Parathyroid adenoma (tissue), 2 donors: ENCODE measurements around the gene LIPC.

Experiments used
- H2AFZ ChIP-seq: fragments of 300-600 bp; sonication (generic); one replicate; pipeline ENCODE4 v1.7.0; 2017; ENCODE audit warnings: antibody characterized with exemption, mild to moderate bottlenecking
- H3K27ac ChIP-seq: fragments of 300-600 bp; sonication (generic); one replicate; pipeline ENCODE4 v1.7.0; 2017
- H3K27me3 ChIP-seq: fragments of 300-600 bp; sonication (generic); one replicate; pipeline ENCODE4 v1.7.0; 2017; ENCODE audit warnings: low read length; ENCODE audit not compliant: control insufficient read depth, insufficient read depth
- H3K36me3 ChIP-seq: fragments of 300-600 bp; sonication (generic); one replicate; pipeline ENCODE4 v1.7.0; 2017; ENCODE audit warnings: low read length; ENCODE audit not compliant: control insufficient read depth, insufficient read depth
- H3K4me1 ChIP-seq: fragments of 300-600 bp; sonication (generic); one replicate; pipeline ENCODE4 v1.7.0; 2017; ENCODE audit warnings: control low read depth
- H3K4me2 ChIP-seq: fragments of 300-600 bp; sonication (generic); one replicate; pipeline ENCODE4 v1.7.0; 2017; ENCODE audit warnings: low read length
- H3K4me3 ChIP-seq: fragments of 300-600 bp; sonication (generic); one replicate; pipeline ENCODE4 v1.7.0; 2017; ENCODE audit warnings: low read depth, low read length
- H3K79me2 ChIP-seq: fragments of 300-600 bp; sonication (generic); one replicate; pipeline ENCODE4 v1.7.0; 2017; ENCODE audit warnings: control low read depth
- H3K9ac ChIP-seq: fragments of 300-600 bp; sonication (generic); one replicate; pipeline ENCODE4 v1.7.0; 2017; ENCODE audit warnings: mild to moderate bottlenecking
- H3K9me3 ChIP-seq: fragments of 300-600 bp; sonication (generic); one replicate; pipeline ENCODE4 v1.7.0; 2017; ENCODE audit warnings: low read length; ENCODE audit not compliant: control insufficient read depth
- TF ChIP-seq, protein P1 (sequence below): fragments of 300-600 bp; sonication (generic); IDR thresholded peaks from one replicate; pipeline ENCODE4 v1.7.0; 2017; ENCODE audit warnings: antibody characterized with exemption, mild to moderate bottlenecking
- donor health status: primary hyperparathyroidism.

LIPC gene

DNA sequence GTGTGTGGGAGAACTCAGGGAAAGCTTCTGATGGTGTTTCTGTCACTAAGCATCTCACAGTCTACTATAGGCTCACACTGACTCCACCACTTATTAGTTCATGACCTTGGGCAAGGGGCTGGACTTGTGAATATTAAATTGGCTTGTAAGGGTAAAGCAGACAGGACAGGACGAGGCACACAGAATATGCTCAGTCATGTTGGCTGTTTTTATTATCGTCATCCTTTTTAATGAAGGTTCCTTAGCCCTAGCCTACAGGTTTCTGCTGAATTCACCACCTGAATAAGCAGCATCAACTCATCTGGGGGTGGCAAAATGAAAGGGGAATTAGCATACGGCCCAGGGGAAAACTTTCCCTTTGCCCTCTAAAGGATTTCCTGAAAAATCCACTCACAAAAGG is 39.6 kb upstream of the LIPC start:
- H3K27ac ChIP-seq = no peak overlapping the region
- H3K4me1 ChIP-seq = no peaks in the 10 kb centered on the region
- H3K4me3 ChIP-seq = no peak overlapping the region
- no peak overlapping the region for H2AFZ ChIP-seq
- TF ChIP-seq, protein P1, sequence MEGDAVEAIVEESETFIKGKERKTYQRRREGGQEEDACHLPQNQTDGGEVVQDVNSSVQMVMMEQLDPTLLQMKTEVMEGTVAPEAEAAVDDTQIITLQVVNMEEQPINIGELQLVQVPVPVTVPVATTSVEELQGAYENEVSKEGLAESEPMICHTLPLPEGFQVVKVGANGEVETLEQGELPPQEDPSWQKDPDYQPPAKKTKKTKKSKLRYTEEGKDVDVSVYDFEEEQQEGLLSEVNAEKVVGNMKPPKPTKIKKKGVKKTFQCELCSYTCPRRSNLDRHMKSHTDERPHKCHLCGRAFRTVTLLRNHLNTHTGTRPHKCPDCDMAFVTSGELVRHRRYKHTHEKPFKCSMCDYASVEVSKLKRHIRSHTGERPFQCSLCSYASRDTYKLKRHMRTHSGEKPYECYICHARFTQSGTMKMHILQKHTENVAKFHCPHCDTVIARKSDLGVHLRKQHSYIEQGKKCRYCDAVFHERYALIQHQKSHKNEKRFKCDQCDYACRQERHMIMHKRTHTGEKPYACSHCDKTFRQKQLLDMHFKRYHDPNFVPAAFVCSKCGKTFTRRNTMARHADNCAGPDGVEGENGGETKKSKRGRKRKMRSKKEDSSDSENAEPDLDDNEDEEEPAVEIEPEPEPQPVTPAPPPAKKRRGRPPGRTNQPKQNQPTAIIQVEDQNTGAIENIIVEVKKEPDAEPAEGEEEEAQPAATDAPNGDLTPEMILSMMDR = no peak
- no peak overlapping the region for H3K4me2 ChIP-seq
- no peaks in the 10 kb centered on the region for H3K79me2 ChIP-seq
- no peaks in the 10 kb centered on the region for H3K9me3 ChIP-seq
- no peaks in the 10 kb centered on the region for H3K27me3 ChIP-seq
- H3K36me3 ChIP-seq = no peaks in the 10 kb centered on the region
- no peak overlapping the region for H3K9ac ChIP-seq

DNA sequence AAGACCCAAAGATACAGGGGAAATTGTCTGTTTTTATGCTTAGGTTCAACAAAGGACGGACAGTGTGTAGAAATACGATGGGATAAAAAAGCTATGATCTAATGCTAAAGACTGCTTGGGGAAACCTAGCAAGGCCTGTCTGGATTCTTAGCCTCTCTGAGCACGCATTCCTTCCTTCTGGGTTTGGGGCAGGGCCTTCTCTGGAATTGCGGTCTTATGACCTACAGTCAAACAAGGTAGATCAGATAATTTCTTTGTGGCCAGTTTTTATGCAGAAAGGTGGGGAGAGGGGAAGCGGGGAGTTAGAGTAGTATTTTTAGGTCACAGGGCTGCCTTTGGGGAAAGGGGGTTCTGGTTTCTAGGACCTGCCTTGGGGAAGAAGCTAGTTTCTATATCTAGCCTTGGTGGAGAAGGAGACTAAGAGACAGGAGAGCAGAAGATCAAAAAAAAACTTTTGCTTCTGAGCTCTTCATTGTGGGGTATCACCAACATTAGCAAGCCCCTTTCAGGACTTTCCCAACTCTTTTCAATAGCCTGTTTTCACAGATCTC is 39.1 kb upstream of the LIPC start:
- Histone ChIP-seq H2AFZ (no peak overlapping the region), H3K36me3 (no peaks in the 10 kb centered on the region), H3K9me3 (no peaks in the 10 kb centered on the region), H3K4me1 (no peaks in the 10 kb centered on the region), H3K4me2 (no peak overlapping the region), H3K27ac (no peak overlapping the region), H3K27me3 (no peaks in the 10 kb centered on the region), H3K79me2 (no peaks in the 10 kb centered on the region), H3K4me3 (no peak overlapping the region), H3K9ac (no peak overlapping the region)
- TF ChIP-seq, protein P1 = no peak

DNA sequence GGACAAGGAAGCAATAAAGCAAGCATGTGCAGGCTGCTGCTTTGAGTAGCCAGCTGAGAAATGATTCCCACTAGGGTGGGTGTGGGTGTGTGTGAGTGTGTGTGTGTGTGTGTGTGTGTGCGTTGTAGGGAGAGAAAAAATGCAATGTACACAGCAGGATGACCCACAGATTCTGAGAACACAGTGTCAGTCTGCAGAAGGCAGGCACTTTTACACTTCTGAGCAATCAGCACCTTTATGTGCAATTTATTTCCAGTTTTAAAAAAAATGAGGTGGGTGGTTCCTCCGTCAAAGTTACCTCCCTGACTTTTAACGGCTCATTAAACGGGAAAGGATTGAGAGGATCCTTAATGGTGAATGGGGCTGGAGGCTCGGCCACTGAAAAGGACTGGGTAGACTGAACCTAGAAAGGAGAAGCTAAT is 38.5 kb upstream of the LIPC start:
- Histone ChIP-seq H3K9me3 (no peaks in the 10 kb centered on the region), H3K4me1 (no peaks in the 10 kb centered on the region), H3K4me3 (no peak overlapping the region), H3K27ac (no peak overlapping the region), H3K9ac (no peak overlapping the region), H3K27me3 (no peaks in the 10 kb centered on the region), H3K36me3 (no peaks in the 10 kb centered on the region), H2AFZ (no peak overlapping the region), H3K79me2 (no peaks in the 10 kb centered on the region), H3K4me2 (no peak overlapping the region)
- TF ChIP-seq, protein P1 = no peak

DNA sequence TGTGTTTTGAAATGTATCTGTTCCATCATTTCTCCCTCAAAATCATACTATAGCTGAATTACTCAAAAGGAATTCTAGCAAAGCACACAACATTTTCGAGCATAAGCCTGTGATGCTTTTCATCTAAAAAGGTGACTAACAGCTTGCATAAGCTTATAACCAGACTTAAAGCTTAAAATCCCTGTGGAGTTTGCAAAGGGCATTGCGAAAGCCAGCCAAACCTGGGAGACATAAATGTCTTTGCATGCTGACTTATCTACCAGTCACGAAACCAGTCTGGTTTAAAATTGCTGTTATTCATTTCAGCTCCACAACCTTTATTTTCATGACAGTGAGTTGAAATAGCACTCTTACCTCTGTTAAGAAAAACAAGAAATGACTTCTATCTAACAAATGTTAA is 35.6 kb upstream of the LIPC start:
- TF ChIP-seq, protein P1 = no peak
- H3K4me2 ChIP-seq = no peak overlapping the region
- no peaks in the 10 kb centered on the region for H3K79me2 ChIP-seq
- H3K36me3 ChIP-seq = no peaks in the 10 kb centered on the region
- no peak overlapping the region for H3K27ac ChIP-seq
- H2AFZ ChIP-seq = no peak overlapping the region
- H3K27me3 ChIP-seq = no peaks in the 10 kb centered on the region
- H3K4me1 ChIP-seq = no peaks in the 10 kb centered on the region
- H3K9me3 ChIP-seq = no peaks in the 10 kb centered on the region
- no peak overlapping the region for H3K4me3 ChIP-seq
- no peak overlapping the region for H3K9ac ChIP-seq

DNA sequence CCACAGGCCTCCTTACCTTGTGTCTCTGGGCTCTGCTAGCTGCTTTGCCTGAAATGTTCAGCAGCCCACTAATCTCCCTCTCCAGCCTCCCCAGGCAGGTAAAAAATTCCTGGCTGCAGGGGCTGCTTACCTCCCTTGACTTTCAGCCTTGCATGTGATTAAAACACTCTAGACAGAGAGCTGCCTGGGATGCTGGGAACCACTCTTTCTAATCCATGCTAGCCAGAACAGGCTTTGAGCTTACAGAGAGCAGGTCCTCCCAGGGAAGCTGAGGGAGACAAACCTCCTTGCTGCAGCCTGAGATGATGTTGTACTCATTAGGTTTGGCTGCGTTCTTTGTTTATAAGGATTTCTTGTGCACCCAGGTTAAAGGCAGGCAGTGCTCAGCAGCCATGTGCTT is 33.7 kb upstream of the LIPC start:
- no peaks in the 10 kb centered on the region for H3K27me3 ChIP-seq
- TF ChIP-seq, protein P1 = no peak
- H3K9ac ChIP-seq = no peak overlapping the region
- H3K4me3 ChIP-seq = no peak overlapping the region
- H3K4me2 ChIP-seq = no peak overlapping the region
- H3K27ac ChIP-seq = no peak overlapping the region
- H3K79me2 ChIP-seq = no peaks in the 10 kb centered on the region
- H3K4me1 ChIP-seq = no peaks in the 10 kb centered on the region
- no peaks in the 10 kb centered on the region for H3K36me3 ChIP-seq
- no peak overlapping the region for H2AFZ ChIP-seq
- no peaks in the 10 kb centered on the region for H3K9me3 ChIP-seq
